Measurements from ENCODE around the gene THRA.

THRA gene

GRCh38 chr17:40087903-40088718 is 25.3 kb downstream of the THRA start:
- no peaks in the 10 kb centered on the region for H4K20me1 ChIP-seq (ENCODE audit: insufficient read depth, low read length, poor library complexity, severe bottlenecking)
- no peaks in the 10 kb centered on the region for H3K9me3 ChIP-seq (ENCODE audit: insufficient read depth, low read depth, low read length)
- no peaks in the 10 kb centered on the region for H3K4me1 ChIP-seq (ENCODE audit: insufficient read depth, low read length, poor library complexity, severe bottlenecking)
- no peak overlapping the region for H3K9ac ChIP-seq (ENCODE audit: low read depth, low read length, poor library complexity, severe bottlenecking)
- no peak overlapping the region for H3K4me2 ChIP-seq (ENCODE audit: low read depth, low read length, poor library complexity, severe bottlenecking)
- no peaks in the 10 kb centered on the region for H3K9me2 ChIP-seq (replicated peaks; ENCODE audit: low read depth, low read length)
- H3K79me2 ChIP-seq (ENCODE audit: insufficient read depth, low read length), result no peaks in the 10 kb centered on the region
- no peaks in the 10 kb centered on the region for H3K27me3 ChIP-seq (ENCODE audit: insufficient read depth, low read length, poor library complexity, severe bottlenecking)
- H3K36me3 ChIP-seq (ENCODE audit: insufficient read depth, low read length), result peaks cover 25% of the 10 kb centered on the region; the same call in 1 of the 2 replicates
- no peak overlapping the region for H3K4me3 ChIP-seq (ENCODE audit: low read length, poor library complexity, severe bottlenecking)
- H2AFZ ChIP-seq (ENCODE audit: low read length), result no peak overlapping the region
- H3F3A ChIP-seq (ENCODE audit: low read depth), result no peaks in the 10 kb centered on the region
- no peak for TF ChIP-seq EZH2phosphoT487 (IDR thresholded peaks at IDR 0.05; ENCODE audit: borderline replicate concordance)
- no peak for TF ChIP-seq CTCF (conservative IDR thresholded peaks at IDR 0.05; ENCODE audit: low read length)

- no peak overlapping the region for H2AFZ ChIP-seq (ENCODE audit: low read length)
- no peaks in the 10 kb centered on the region for H3F3A ChIP-seq (ENCODE audit: low read depth)
- no peaks in the 10 kb centered on the region for H4K20me1 ChIP-seq (ENCODE audit: insufficient read depth, low read length, poor library complexity, severe bottlenecking)
- H3K9ac ChIP-seq (ENCODE audit: low read depth, low read length, poor library complexity, severe bottlenecking), result no peak overlapping the region
- no peak overlapping the region for H3K4me2 ChIP-seq (ENCODE audit: low read depth, low read length, poor library complexity, severe bottlenecking)
- no peaks in the 10 kb centered on the region for H3K4me1 ChIP-seq (ENCODE audit: insufficient read depth, low read length, poor library complexity, severe bottlenecking)
- no peaks in the 10 kb centered on the region for H3K79me2 ChIP-seq (ENCODE audit: insufficient read depth, low read length)
- no peaks in the 10 kb centered on the region for H3K9me3 ChIP-seq (ENCODE audit: insufficient read depth, low read depth, low read length)
- no peaks in the 10 kb centered on the region for H3K9me2 ChIP-seq (replicated peaks; ENCODE audit: low read depth, low read length)
- no peaks in the 10 kb centered on the region for H3K27me3 ChIP-seq (ENCODE audit: insufficient read depth, low read length, poor library complexity, severe bottlenecking)
- H3K4me3 ChIP-seq (ENCODE audit: low read length, poor library complexity, severe bottlenecking), result no peak overlapping the region
- TF ChIP-seq CTCF (conservative IDR thresholded peaks at IDR 0.05; ENCODE audit: low read length) (no peak), EZH2phosphoT487 (IDR thresholded peaks at IDR 0.05; ENCODE audit: borderline replicate concordance) (no peak)
- peaks cover 25% of the 10 kb centered on the region; the same call in 1 of the 2 replicates for H3K36me3 ChIP-seq (ENCODE audit: insufficient read depth, low read length)
Measured at GRCh38 chr17:40089077-40089895, 26.5 kb downstream of the THRA start.

GRCh38 chr17:40090237-40091119 is 27.7 kb downstream of the THRA start:
- Histone ChIP-seq H3K9ac (ENCODE audit: low read depth, low read length, poor library complexity, severe bottlenecking) (no peak overlapping the region), H3K4me1 (ENCODE audit: insufficient read depth, low read length, poor library complexity, severe bottlenecking) (peaks cover 7% of the 10 kb centered on the region), H3K79me2 (ENCODE audit: insufficient read depth, low read length) (no peaks in the 10 kb centered on the region), H3K4me3 (ENCODE audit: low read length, poor library complexity, severe bottlenecking) (no peak overlapping the region), H3F3A (ENCODE audit: low read depth) (no peaks in the 10 kb centered on the region), H3K4me2 (ENCODE audit: low read depth, low read length, poor library complexity, severe bottlenecking) (no peak overlapping the region), H3K9me3 (ENCODE audit: insufficient read depth, low read depth, low read length) (no peaks in the 10 kb centered on the region), H2AFZ (ENCODE audit: low read length) (no peak overlapping the region), H3K9me2 (replicated peaks; ENCODE audit: low read depth, low read length) (no peaks in the 10 kb centered on the region), H3K36me3 (ENCODE audit: insufficient read depth, low read length) (peaks cover 25% of the 10 kb centered on the region; the same call in 1 of the 2 replicates), H3K27me3 (ENCODE audit: insufficient read depth, low read length, poor library complexity, severe bottlenecking) (no peaks in the 10 kb centered on the region), H4K20me1 (ENCODE audit: insufficient read depth, low read length, poor library complexity, severe bottlenecking) (no peaks in the 10 kb centered on the region)
- TF ChIP-seq EZH2phosphoT487 (IDR thresholded peaks at IDR 0.05; ENCODE audit: borderline replicate concordance) (no peak), CTCF (conservative IDR thresholded peaks at IDR 0.05; ENCODE audit: low read length) (no peak)

Data from Loucy (cell line).